AG04450 (cell line): ENCODE data around the gene CACNB2. TPM values are rescaled to one million over a fixed set of nuclear protein-coding genes. Genes with fewer than 3 reads are reported as not detected.

Experiments used
- CTCF ChIA-PET: fragments of 300-600, 350-600 bp; formaldehyde crosslinking; extraction: SDS; loops from one replicate; lab custom pipeline; 2022; ENCODE audit warnings: antibody characterized with exemption, inconsistent platforms; lab: Charles Lee
- POLR2A ChIA-PET: fragments of 350-600 bp; formaldehyde crosslinking; extraction: SDS; loops from one replicate; lab custom pipeline; 2021; ENCODE audit warnings: antibody characterized with exemption, inconsistent platforms; lab: Yijun Ruan, JAX
- DNase-seq: peaks from one replicate; pipeline ENCODE4 v3.0.0-alpha.2; 2011; ENCODE audit warnings: low read depth, low spot score
- H3K27ac ChIP-seq: one replicate; pipeline ENCODE4 v1.5.1; 2012; ENCODE audit warnings: low read depth, low read length, control low read depth
- H3K27me3 ChIP-seq: one replicate; pipeline ENCODE4 v1.6.0; 2012; ENCODE audit warnings: low read length; ENCODE audit not compliant: control insufficient read depth, insufficient read depth
- H3K4me3 ChIP-seq: 2 replicates; pipeline ENCODE4 v1.5.1; 2011; ENCODE audit warnings: mild to moderate bottlenecking, low read depth, low read length, control low read depth
- H3K9me3 ChIP-seq: 2 replicates; pipeline ENCODE4 v1.5.1; 2012; ENCODE audit warnings: low read length; ENCODE audit not compliant: control insufficient read depth, insufficient read depth
- polyA plus RNA-seq: library from polyadenylated mRNA; depleted of rRNA; stranded (reverse); fragments of >200 nt; gene quantifications from 2 replicates; pipeline ENCODE4 v1.2.3, GENCODE V29; 2011
- TF ChIP-seq, protein P1 (sequence below): IDR thresholded peaks from 2 replicates; pipeline ENCODE4 v1.5.1; 2011; ENCODE audit warnings: low read depth, low read length, control low read depth, inconsistent platforms

CACNB2 gene
- polyA plus RNA-seq, 1 experiment = 0.76 TPM

DNA sequence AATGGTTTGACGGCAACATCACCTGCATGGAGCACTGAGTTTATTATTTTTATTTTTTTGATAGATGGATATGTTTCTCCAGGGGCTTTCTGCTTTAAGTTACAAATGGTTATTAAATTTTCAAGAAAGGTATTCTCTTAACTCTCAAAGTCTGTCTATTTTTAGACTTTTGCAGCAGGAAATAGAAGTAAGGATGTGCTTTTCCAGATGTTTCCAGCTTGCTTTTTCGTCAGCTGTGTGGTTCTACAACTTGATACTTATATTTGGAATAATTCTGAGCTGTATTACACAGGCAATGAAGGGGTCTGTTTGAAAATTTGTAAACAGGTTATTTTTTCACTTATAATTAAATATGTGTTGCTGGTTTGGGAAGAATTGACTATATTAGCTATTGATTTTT lies 69.0 kb downstream of the CACNB2 start:
- ChIA-PET CTCF (interaction anchor here (1.1 to 2.3 kb wide), 2 partner anchors 298 to 363 kb away, joined by 4 to 14 read pairs; no protein-coding TSS in a partner anchor), POLR2A (no interaction called here)
- H3K4me3 ChIP-seq = no peak overlapping the region
- no peak for DNase-seq
- H3K9me3 ChIP-seq = no peaks in the 10 kb centered on the region
- TF ChIP-seq, protein P1, sequence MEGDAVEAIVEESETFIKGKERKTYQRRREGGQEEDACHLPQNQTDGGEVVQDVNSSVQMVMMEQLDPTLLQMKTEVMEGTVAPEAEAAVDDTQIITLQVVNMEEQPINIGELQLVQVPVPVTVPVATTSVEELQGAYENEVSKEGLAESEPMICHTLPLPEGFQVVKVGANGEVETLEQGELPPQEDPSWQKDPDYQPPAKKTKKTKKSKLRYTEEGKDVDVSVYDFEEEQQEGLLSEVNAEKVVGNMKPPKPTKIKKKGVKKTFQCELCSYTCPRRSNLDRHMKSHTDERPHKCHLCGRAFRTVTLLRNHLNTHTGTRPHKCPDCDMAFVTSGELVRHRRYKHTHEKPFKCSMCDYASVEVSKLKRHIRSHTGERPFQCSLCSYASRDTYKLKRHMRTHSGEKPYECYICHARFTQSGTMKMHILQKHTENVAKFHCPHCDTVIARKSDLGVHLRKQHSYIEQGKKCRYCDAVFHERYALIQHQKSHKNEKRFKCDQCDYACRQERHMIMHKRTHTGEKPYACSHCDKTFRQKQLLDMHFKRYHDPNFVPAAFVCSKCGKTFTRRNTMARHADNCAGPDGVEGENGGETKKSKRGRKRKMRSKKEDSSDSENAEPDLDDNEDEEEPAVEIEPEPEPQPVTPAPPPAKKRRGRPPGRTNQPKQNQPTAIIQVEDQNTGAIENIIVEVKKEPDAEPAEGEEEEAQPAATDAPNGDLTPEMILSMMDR = no peak
- H3K27ac ChIP-seq = no peak overlapping the region
- no peaks in the 10 kb centered on the region for H3K27me3 ChIP-seq

DNA sequence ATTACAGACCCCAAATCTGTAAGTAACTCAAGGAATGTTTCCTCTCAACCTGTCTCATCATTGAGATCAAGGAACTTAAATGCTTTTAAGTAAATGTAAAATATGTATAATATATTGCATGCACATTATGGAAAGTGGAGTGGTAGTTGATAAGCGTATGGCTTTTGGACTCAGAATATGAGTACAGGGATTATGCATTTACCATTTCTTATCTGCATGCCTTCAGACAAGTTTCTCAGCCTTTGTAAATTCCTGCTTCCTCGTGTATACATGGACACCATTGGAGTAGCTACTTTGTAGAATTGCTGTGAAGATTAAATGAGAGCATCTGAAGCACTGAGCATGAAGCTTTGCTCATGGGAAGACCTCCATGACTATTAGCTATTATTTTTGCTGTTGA lies 70.5 kb downstream of the CACNB2 start:
- no peaks in the 10 kb centered on the region for H3K27me3 ChIP-seq
- H3K9me3 ChIP-seq = no peaks in the 10 kb centered on the region
- ChIA-PET POLR2A (interaction anchor here (1.1 kb wide), 1 partner anchor 46 kb away, joined by 5 read pairs; no protein-coding TSS in a partner anchor), CTCF (interaction anchor here (2.3 kb wide), 1 partner anchor 364 kb away, joined by 14 read pairs; no protein-coding TSS in a partner anchor)
- no peak overlapping the region for H3K4me3 ChIP-seq
- H3K27ac ChIP-seq = no peak overlapping the region
- no peak for DNase-seq
- TF ChIP-seq, protein P1 = no peak

DNA sequence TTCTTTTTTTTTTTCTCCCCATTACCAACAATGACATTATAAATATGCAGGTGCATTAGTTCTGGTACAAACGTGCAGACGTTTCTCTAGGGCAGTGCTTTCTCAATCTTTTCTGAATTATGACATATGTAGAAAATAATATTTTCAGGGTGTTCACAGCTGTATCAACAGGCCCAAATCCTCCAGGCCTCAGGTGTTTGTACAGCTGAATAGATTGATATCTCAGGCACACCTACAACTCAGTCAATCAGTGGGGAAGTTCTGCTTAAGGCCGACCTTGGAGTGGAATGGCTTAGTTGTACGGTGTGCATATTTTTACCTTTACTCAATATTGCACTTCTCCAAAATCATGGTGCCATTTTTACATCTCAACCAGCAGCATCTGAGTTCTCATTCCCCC lies 71.6 kb downstream of the CACNB2 start:
- H3K27me3 ChIP-seq = no peaks in the 10 kb centered on the region
- TF ChIP-seq, protein P1 = no peak
- no peaks in the 10 kb centered on the region for H3K9me3 ChIP-seq
- no peak overlapping the region for H3K27ac ChIP-seq
- no peak for DNase-seq
- ChIA-PET CTCF (interaction anchor here (0.5 to 2.3 kb wide), 3 partner anchors 34 to 366 kb away, joined by 3 to 14 read pairs (median 4); no protein-coding TSS in a partner anchor), POLR2A (interaction anchor here (1.1 kb wide), 1 partner anchor 47 kb away, joined by 5 read pairs; no protein-coding TSS in a partner anchor)
- no peak overlapping the region for H3K4me3 ChIP-seq

DNA sequence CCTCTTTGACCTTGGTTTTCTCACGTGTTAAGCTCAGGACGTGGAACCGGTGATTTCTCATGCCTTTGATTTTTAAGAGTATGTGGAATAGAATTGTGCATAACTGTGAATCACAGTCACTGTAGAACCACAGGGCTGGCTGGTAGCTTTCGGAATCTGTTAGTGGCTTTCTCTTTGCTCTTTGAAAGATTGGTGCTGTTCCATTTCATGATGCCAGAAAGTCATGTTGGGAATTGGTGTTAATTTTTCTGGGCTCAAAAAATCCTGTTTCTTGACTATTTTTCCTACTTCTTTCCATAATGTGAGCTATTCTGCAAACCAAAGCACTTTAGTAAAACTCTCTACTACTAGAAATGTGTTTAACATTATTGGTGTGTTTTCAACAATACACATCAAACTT lies 73.0 kb downstream of the CACNB2 start:
- CTCF ChIA-PET = interaction anchor here (0.6 to 1.9 kb wide), 11 partner anchors 8 to 538 kb away, joined by 3 to 19 read pairs (median 4); no protein-coding TSS in a partner anchor
- H3K9me3 ChIP-seq = no peaks in the 10 kb centered on the region
- H3K27ac ChIP-seq = no peak overlapping the region
- H3K27me3 ChIP-seq = no peaks in the 10 kb centered on the region
- TF ChIP-seq, protein P1 = no peak
- POLR2A ChIA-PET = interaction anchor here (0.6 kb wide), 1 partner anchor 56 kb away, joined by 3 read pairs; no protein-coding TSS in a partner anchor
- no peak overlapping the region for H3K4me3 ChIP-seq
- DNase-seq = no peak
